ENCODE data around the gene RNASEH2A. TPM values are rescaled to one million over a fixed set of nuclear protein-coding genes. Genes with fewer than 3 reads are reported as not detected.

RNASEH2A gene
- total and polyA plus RNA-seq, 2 of the 13 experiments (the other 11 are each of a cell fraction or from before 2014, with no cell fraction given) = 25.1 to 35.8 TPM

- TF ChIP-seq, protein P1, sequence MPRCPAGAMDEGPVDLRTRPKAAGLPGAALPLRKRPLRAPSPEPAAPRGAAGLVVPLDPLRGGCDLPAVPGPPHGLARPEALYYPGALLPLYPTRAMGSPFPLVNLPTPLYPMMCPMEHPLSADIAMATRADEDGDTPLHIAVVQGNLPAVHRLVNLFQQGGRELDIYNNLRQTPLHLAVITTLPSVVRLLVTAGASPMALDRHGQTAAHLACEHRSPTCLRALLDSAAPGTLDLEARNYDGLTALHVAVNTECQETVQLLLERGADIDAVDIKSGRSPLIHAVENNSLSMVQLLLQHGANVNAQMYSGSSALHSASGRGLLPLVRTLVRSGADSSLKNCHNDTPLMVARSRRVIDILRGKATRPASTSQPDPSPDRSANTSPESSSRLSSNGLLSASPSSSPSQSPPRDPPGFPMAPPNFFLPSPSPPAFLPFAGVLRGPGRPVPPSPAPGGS (CRISPR knock-in tag; IDR thresholded peaks at IDR 0.05) = peak; percentile 98; the same call in 1 of the 2 replicates
- TF ChIP-seq ZNF547 (CRISPR knock-in tag; IDR thresholded peaks at IDR 0.05) = peak; percentile 93
- peak; percentile 86 for TF ChIP-seq ARNT2 (CRISPR knock-in tag; IDR thresholded peaks at IDR 0.05; ENCODE audit: low read depth)
- 0 out of 2 replicates have a peak, but pooled peaks have one; percentile 40 for TF ChIP-seq MIXL1 (CRISPR knock-in tag; IDR thresholded peaks at IDR 0.05)
- peak; percentile 50; the same call in 1 of the 2 replicates for TF ChIP-seq ZNF350 (CRISPR knock-in tag; IDR thresholded peaks at IDR 0.05; ENCODE audit: borderline replicate concordance, low read depth)
- TF ChIP-seq ZNF777 (CRISPR knock-in tag; IDR thresholded peaks at IDR 0.05) = peak; percentile 93
- TF ChIP-seq THAP7 (CRISPR knock-in tag; IDR thresholded peaks at IDR 0.05) = peak; percentile 91
- TF ChIP-seq RFX1 (IDR thresholded peaks at IDR 0.05) = no peak
- TF ChIP-seq HMG20B (CRISPR knock-in tag; conservative IDR thresholded peaks at IDR 0.05) = 0 out of 2 replicates have a peak, but pooled peaks have one; percentile 22
- TF ChIP-seq ZNF446 (CRISPR knock-in tag; IDR thresholded peaks at IDR 0.05) = no peak
- peak; percentile 87; the same call in 1 of the 2 replicates for TF ChIP-seq EEA1 (CRISPR knock-in tag; IDR thresholded peaks at IDR 0.05; ENCODE audit: borderline replicate concordance)
- TF ChIP-seq ZBTB44 (CRISPR knock-in tag; IDR thresholded peaks at IDR 0.05) = no peak
- no peak for TF ChIP-seq SMYD3 (CRISPR knock-in tag; IDR thresholded peaks at IDR 0.05)
- peak; percentile 87; the same call in 1 of the 2 replicates for TF ChIP-seq NFKB2 (CRISPR knock-in tag; IDR thresholded peaks at IDR 0.05; ENCODE audit: borderline replicate concordance)
- no peak for TF ChIP-seq ZNF292 (CRISPR knock-in tag; IDR thresholded peaks at IDR 0.05; ENCODE audit: borderline replicate concordance, low read depth)
- TF ChIP-seq, protein P2, sequence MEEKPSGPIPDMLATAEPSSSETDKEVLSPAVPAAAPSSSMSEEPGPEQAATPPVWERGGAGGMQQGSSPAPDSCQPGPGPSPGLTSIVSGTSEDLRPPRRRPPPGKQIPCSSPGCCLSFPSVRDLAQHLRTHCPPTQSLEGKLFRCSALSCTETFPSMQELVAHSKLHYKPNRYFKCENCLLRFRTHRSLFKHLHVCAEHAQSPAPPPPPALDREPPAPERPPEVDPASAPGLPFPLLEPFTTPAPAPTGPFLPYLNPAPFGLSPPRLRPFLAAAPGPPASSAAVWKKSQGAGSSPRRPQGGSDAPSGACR (CRISPR knock-in tag; IDR thresholded peaks at IDR 0.05) = no peak
- 0 out of 2 replicates have a peak, but pooled peaks have one; percentile 32 for TF ChIP-seq BCL6 (CRISPR knock-in tag; IDR thresholded peaks at IDR 0.05)
- TF ChIP-seq REPIN1 (CRISPR knock-in tag; IDR thresholded peaks at IDR 0.05; ENCODE audit: borderline replicate concordance, low read depth) = peak; percentile 59; the same call in 1 of the 2 replicates
- TF ChIP-seq, protein P3, sequence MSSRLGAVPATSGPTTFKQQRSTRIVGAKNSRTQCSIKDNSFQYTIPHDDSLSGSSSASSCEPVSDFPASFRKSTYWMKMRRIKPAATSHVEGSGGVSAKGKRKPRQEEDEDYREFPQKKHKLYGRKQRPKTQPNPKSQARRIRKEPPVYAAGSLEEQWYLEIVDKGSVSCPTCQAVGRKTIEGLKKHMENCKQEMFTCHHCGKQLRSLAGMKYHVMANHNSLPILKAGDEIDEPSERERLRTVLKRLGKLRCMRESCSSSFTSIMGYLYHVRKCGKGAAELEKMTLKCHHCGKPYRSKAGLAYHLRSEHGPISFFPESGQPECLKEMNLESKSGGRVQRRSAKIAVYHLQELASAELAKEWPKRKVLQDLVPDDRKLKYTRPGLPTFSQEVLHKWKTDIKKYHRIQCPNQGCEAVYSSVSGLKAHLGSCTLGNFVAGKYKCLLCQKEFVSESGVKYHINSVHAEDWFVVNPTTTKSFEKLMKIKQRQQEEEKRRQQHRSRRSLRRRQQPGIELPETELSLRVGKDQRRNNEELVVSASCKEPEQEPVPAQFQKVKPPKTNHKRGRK (CRISPR knock-in tag; IDR thresholded peaks at IDR 0.05) = no peak
- TF ChIP-seq MTERF4 (CRISPR knock-in tag; IDR thresholded peaks at IDR 0.05) = no peak; the same call in 1 of the 2 replicates
- 0 out of 2 replicates have a peak, but pooled peaks have one; percentile 23 for TF ChIP-seq ZFP1 (CRISPR knock-in tag; IDR thresholded peaks at IDR 0.05)
- 0 out of 2 replicates have a peak, but pooled peaks have one; percentile 64 for TF ChIP-seq RELA (CRISPR knock-in tag; IDR thresholded peaks at IDR 0.05)
Measured at GRCh38 chr19:12806242-12807081, at the start of gene RNASEH2A (continued).
